Mesenchymal stem cell (in vitro differentiated cells and primary cell): Measurements from ENCODE around the gene ABCC4.

Experiments used
- DNase-seq: peaks from one replicate; pipeline ENCODE4 v3.0.0-alpha.2; 2013
- H2AFZ ChIP-seq: one replicate; pipeline ENCODE4 v1.6.1; 2013; ENCODE audit warnings: low read depth, mild to moderate bottlenecking, control low read depth, inconsistent platforms, low read length, moderate library complexity
- H2AK5ac ChIP-seq: 2 replicates; pipeline ENCODE4 v1.6.1; 2013; ENCODE audit warnings: low read length, moderate library complexity, mild to moderate bottlenecking, inconsistent platforms; ENCODE audit not compliant: severe bottlenecking
- H2BK120ac ChIP-seq: one replicate; pipeline ENCODE4 v1.6.1; 2013; ENCODE audit warnings: low read depth, mild to moderate bottlenecking, inconsistent platforms, low read length, moderate library complexity
- H2BK12ac ChIP-seq, 2 experiments: one replicate each; pipeline ENCODE4 v1.6.1; 2013; ENCODE audit warnings: inconsistent platforms in 2 of 2, low read length in 2 of 2, mild to moderate bottlenecking in 2 of 2, moderate library complexity in 2 of 2, control low read depth in 1 of 2
- H2BK15ac ChIP-seq: one replicate; pipeline ENCODE4 v1.6.1; 2013; ENCODE audit warnings: mild to moderate bottlenecking, low read depth, inconsistent platforms; ENCODE audit not compliant: poor library complexity, severe bottlenecking
- H2BK5ac ChIP-seq: 2 replicates; pipeline ENCODE4 v1.6.1; 2013; ENCODE audit warnings: low read depth, mild to moderate bottlenecking, low read length, control low read depth, inconsistent platforms; ENCODE audit not compliant: poor library complexity, severe bottlenecking
- H3K14ac ChIP-seq, 2 experiments: one replicate each; pipeline ENCODE4 v1.6.1; 2013; ENCODE audit warnings: inconsistent platforms in 2 of 2, low read length in 2 of 2, control low read depth in 1 of 2, mild to moderate bottlenecking in 1 of 2, moderate library complexity in 1 of 2
- H3K18ac ChIP-seq, 2 experiments: one replicate each; pipeline ENCODE4 v1.6.1; 2013; ENCODE audit warnings: inconsistent platforms in 2 of 2, low read length in 2 of 2, control low read depth in 1 of 2, low read depth in 1 of 2, mild to moderate bottlenecking in 1 of 2
- H3K23ac ChIP-seq, 2 experiments: one replicate each; pipeline ENCODE4 v1.6.1; 2013; ENCODE audit warnings: inconsistent platforms in 2 of 2, low read length in 2 of 2, mild to moderate bottlenecking in 2 of 2, moderate library complexity in 2 of 2, control low read depth in 1 of 2
- H3K27ac ChIP-seq: 2 replicates; pipeline ENCODE4 v1.5.1; 2013; ENCODE audit warnings: mild to moderate bottlenecking, moderate library complexity, low read length, control low read depth, inconsistent platforms; ENCODE audit not compliant: poor library complexity, severe bottlenecking
- H3K27me3 ChIP-seq, 2 experiments: 2 replicates each; pipeline versions ENCODE4 v1.6.1 to v1.7.0; 2013; ENCODE audit warnings: low read length in 2 of 2, mild to moderate bottlenecking in 2 of 2, moderate library complexity in 2 of 2, control low read depth in 1 of 2, inconsistent platforms in 1 of 2; ENCODE audit not compliant: control insufficient read depth in 1 of 2, insufficient read depth in 1 of 2
- H3K36me3 ChIP-seq, 2 experiments: 2 replicates each; pipeline versions ENCODE4 v1.6.1 to v1.7.0; 2013; ENCODE audit warnings: low read length in 2 of 2, control low read depth in 1 of 2, inconsistent platforms in 1 of 2, low read depth in 1 of 2, mild to moderate bottlenecking in 1 of 2; ENCODE audit not compliant: insufficient read depth in 2 of 2, control insufficient read depth in 1 of 2
- H3K4ac ChIP-seq, 2 experiments: one replicate each; pipeline ENCODE4 v1.6.1; 2013; ENCODE audit warnings: inconsistent platforms in 2 of 2, low read length in 2 of 2, mild to moderate bottlenecking in 2 of 2, moderate library complexity in 2 of 2, control low read depth in 1 of 2, low read depth in 1 of 2
- H3K4me1 ChIP-seq: 2 replicates; pipeline ENCODE4 v1.6.1; 2013; ENCODE audit warnings: low read depth, low read length, control low read depth; ENCODE audit not compliant: control insufficient read depth, insufficient read depth
- H3K4me2 ChIP-seq: 2 replicates; pipeline ENCODE4 v1.6.1; 2013; ENCODE audit warnings: low read length, mild to moderate bottlenecking, inconsistent platforms; ENCODE audit not compliant: poor library complexity, severe bottlenecking
- H3K4me3 ChIP-seq, 2 experiments: 2 replicates each; pipeline versions ENCODE4 v1.5.1 to v1.7.0; 2013; ENCODE audit warnings: low read length in 2 of 2, mild to moderate bottlenecking in 2 of 2, control low read depth in 1 of 2, low read depth in 1 of 2; ENCODE audit not compliant: insufficient read depth in 1 of 2
- H3K79me1 ChIP-seq: replicated peaks from 2 replicates; pipeline ENCODE4 v1.6.1; 2013; ENCODE audit warnings: mild to moderate bottlenecking, control low read depth, low read length, inconsistent platforms; ENCODE audit not compliant: poor library complexity, severe bottlenecking
- H3K9ac ChIP-seq: 2 replicates; pipeline ENCODE4 v1.7.0; 2013; ENCODE audit warnings: mild to moderate bottlenecking, low read length, moderate library complexity
- H3K9me3 ChIP-seq: 2 replicates; pipeline ENCODE4 v1.7.0; 2013; ENCODE audit warnings: mild to moderate bottlenecking, low read length; ENCODE audit not compliant: control insufficient read depth
- H4K8ac ChIP-seq: one replicate; pipeline ENCODE4 v1.6.1; 2013; ENCODE audit warnings: inconsistent platforms, mild to moderate bottlenecking, low read length, moderate library complexity
- H4K91ac ChIP-seq: one replicate; pipeline ENCODE4 v1.6.1; 2013; ENCODE audit warnings: mild to moderate bottlenecking, low read length, inconsistent platforms
- WGBS: methylation state at CpG from one replicate; pipeline ENCODE4 v1.1.7; 2013; ENCODE audit warnings: mixed read lengths; 5-methylcytosine and 5-hydroxymethylcytosine counted together

ABCC4 gene

GRCh38 chr13:95304453-95304852 lies 3.2 kb upstream of the ABCC4 start:
- Histone ChIP-seq H4K91ac (no peak overlapping the region), H2BK12ac (no peak overlapping the region), H4K8ac (no peak overlapping the region), H2BK120ac (no peak overlapping the region), H2AFZ (no peak overlapping the region), H3K4me2 (no peak overlapping the region), H3K23ac (no peak overlapping the region), H3K36me3 (peaks cover 0 to 6% of the 10 kb centered on the region in 2 experiments), H2AK5ac (no peak overlapping the region), H3K27me3 (no peaks in the 10 kb centered on the region), H3K14ac (no peak overlapping the region), H3K9me3 (no peaks in the 10 kb centered on the region), H3K18ac (no peak overlapping the region), H2BK5ac (no peak overlapping the region), H3K4me3 (no peak overlapping the region), H3K4me1 (peaks cover 6% of the 10 kb centered on the region), H3K9ac (no peak overlapping the region), H3K79me1 (peaks cover 18% of the 10 kb centered on the region), H3K27ac (no peak overlapping the region), H2BK15ac (no peak overlapping the region), H3K4ac (no peak overlapping the region)
- 40% methylated on average over 1 of the region's 2 CpGs for WGBS
- no peak for DNase-seq

- Histone ChIP-seq H2AFZ (no peak overlapping the region), H2BK12ac (peak overlapping the region; percentile 32 to 37), H3K23ac (no peak overlapping the region), H3K4me2 (peak overlapping the region; percentile 80), H4K8ac (no peak overlapping the region), H3K79me1 (peaks cover 15% of the 10 kb centered on the region), H3K4me3 (peak overlapping the region; percentile 96 to 99), H3K9me3 (no peaks in the 10 kb centered on the region), H3K27me3 (no peaks in the 10 kb centered on the region), H4K91ac (peak overlapping the region; percentile 53), H3K14ac (no peak overlapping the region), H3K4me1 (peaks cover 14% of the 10 kb centered on the region), H3K4ac (no peak overlapping the region), H2BK15ac (peak overlapping the region; percentile 65), H2AK5ac (no peak overlapping the region), H3K9ac (peak overlapping the region; percentile 89), H2BK120ac (no peak overlapping the region), H2BK5ac (no peak overlapping the region), H3K27ac (peak overlapping the region; percentile 49), H3K18ac (peak overlapping the region; percentile 47 to 99), H3K36me3 (peaks cover 0 to 3% of the 10 kb centered on the region in 2 experiments)
- WGBS = 15% methylated on average over 11 of the region's 13 CpGs
- peak; percentile 82 for DNase-seq
These were observed 730 bp upstream of the ABCC4 start for GRCh38 chr13:95301968-95302393.

- no peak overlapping the region for H2AK5ac ChIP-seq
- peak overlapping the region; percentile 99 for H4K91ac ChIP-seq
- peaks cover 18% of the 10 kb centered on the region for H3K4me1 ChIP-seq
- peak; percentile 79 for DNase-seq
- H3K9ac ChIP-seq = peak overlapping the region; percentile 89
- peaks cover 15% of the 10 kb centered on the region for H3K79me1 ChIP-seq
- peak overlapping the region; percentile 96 to 99 for H3K4me3 ChIP-seq
- H3K4ac ChIP-seq = peak overlapping the region; percentile 92 to 100
- H2BK5ac ChIP-seq = peak overlapping the region; percentile 22
- WGBS = 2% methylated on average over 42 of the region's 45 CpGs
- H2BK15ac ChIP-seq = peak overlapping the region; percentile 77
- H3K18ac ChIP-seq = peak overlapping the region; percentile 94 to 99
- peak overlapping the region; percentile 9 to 92 for H2BK12ac ChIP-seq
- peak overlapping the region in 1 of 2 experiments; percentile 100 for H3K23ac ChIP-seq
- H3K9me3 ChIP-seq = no peaks in the 10 kb centered on the region
- peak overlapping the region; percentile 80 for H3K4me2 ChIP-seq
- peak overlapping the region; percentile 72 for H2AFZ ChIP-seq
- H3K27me3 ChIP-seq = no peaks in the 10 kb centered on the region
- H3K27ac ChIP-seq = peak overlapping the region; percentile 78
- H3K14ac ChIP-seq = peak overlapping the region; percentile 19 to 98
- H3K36me3 ChIP-seq = no peaks in the 10 kb centered on the region
- H4K8ac ChIP-seq = peak overlapping the region; percentile 95
- H2BK120ac ChIP-seq = peak overlapping the region; percentile 91
These were observed 547 bp downstream of the ABCC4 start for GRCh38 chr13:95300625-95301182.

GRCh38 chr13:95298971-95299621 lies 2.2 kb downstream of the ABCC4 start:
- H2BK15ac ChIP-seq = no peak overlapping the region
- H2BK5ac ChIP-seq = no peak overlapping the region
- no peak overlapping the region for H3K14ac ChIP-seq
- DNase-seq = peak; percentile 77
- 55% methylated on average over 9 of the region's 11 CpGs for WGBS
- no peaks in the 10 kb centered on the region for H3K9me3 ChIP-seq
- no peak overlapping the region for H4K91ac ChIP-seq
- no peak overlapping the region for H3K4ac ChIP-seq
- no peak overlapping the region for H3K4me3 ChIP-seq
- H2BK12ac ChIP-seq = no peak overlapping the region
- H3K18ac ChIP-seq = peak overlapping the region in 1 of 2 experiments; percentile 11
- no peak overlapping the region for H3K9ac ChIP-seq
- peak overlapping the region; percentile 76 for H2AK5ac ChIP-seq
- H2AFZ ChIP-seq = no peak overlapping the region
- H2BK120ac ChIP-seq = peak overlapping the region; percentile 11
- H3K4me1 ChIP-seq = peaks cover 18% of the 10 kb centered on the region
- peaks cover 8% of the 10 kb centered on the region for H3K79me1 ChIP-seq
- no peak overlapping the region for H4K8ac ChIP-seq
- peak overlapping the region; percentile 62 for H3K27ac ChIP-seq
- no peaks in the 10 kb centered on the region for H3K27me3 ChIP-seq
- peak overlapping the region; percentile 40 for H3K4me2 ChIP-seq
- peaks cover 0 to 3% of the 10 kb centered on the region in 2 experiments for H3K36me3 ChIP-seq
- H3K23ac ChIP-seq = no peak overlapping the region
